ENCODE measurements around the gene CCDC28A.

GRCh38 chr6:138726757-138727097 is 46.8 kb upstream of the CCDC28A start:
- TF ChIP-seq CTCF (IDR thresholded peaks at IDR 0.05) (no peak), POLR2A (IDR thresholded peaks at IDR 0.05) (no peak)

Measured in testis (tissue), 2 donors.